Spinal cord (tissue), 10 donors: ENCODE measurements around the gene HPCAL4. TPM values are rescaled to one million over a fixed set of nuclear protein-coding genes. Genes with fewer than 3 reads are reported as not detected.

Experiments used
- DNase-seq, 6 donors: peaks; one replicate each; pipeline versions ENCODE4 v3.0.0 to v3.0.0-alpha.2; 2013 to 2015; ENCODE audit warnings: low spot score in 6 of 6, low read depth in 4 of 6
- H3K27ac ChIP-seq: one replicate; pipeline ENCODE4 v1.5.1; 2013; ENCODE audit warnings: low read depth, low read length, control low read depth
- H3K27me3 ChIP-seq: one replicate; pipeline ENCODE4 v1.6.1; 2013; ENCODE audit warnings: low read length; ENCODE audit not compliant: control insufficient read depth, insufficient read depth
- H3K36me3 ChIP-seq: one replicate; pipeline ENCODE4 v1.6.1; 2013; ENCODE audit warnings: low read length; ENCODE audit not compliant: control insufficient read depth, insufficient read depth
- H3K4me1 ChIP-seq: one replicate; pipeline ENCODE4 v1.6.1; 2013; ENCODE audit warnings: low read length; ENCODE audit not compliant: control insufficient read depth, insufficient read depth
- H3K4me3 ChIP-seq: one replicate; pipeline ENCODE4 v1.5.1; 2013; ENCODE audit warnings: low read depth, low read length, control low read depth
- H3K9me3 ChIP-seq: one replicate; pipeline ENCODE4 v1.6.1; 2013; ENCODE audit warnings: low read length; ENCODE audit not compliant: control insufficient read depth, insufficient read depth
- WGBS: methylation state at CpG from one replicate; pipeline ENCODE4 v1.1.5; 2013; ENCODE audit warnings: missing lambda C conversion rate; ENCODE audit not compliant: insufficient coverage; 5-methylcytosine and 5-hydroxymethylcytosine counted together
- polyA plus RNA-seq, 2 donors: library from polyadenylated mRNA; unstranded; fragments of 120-200 nt; gene quantifications; one replicate each; pipeline ENCODE4 v1.2.1, GENCODE V29; 2013; ENCODE audit not compliant: insufficient read length in 2 of 2
- total RNA-seq, 2 donors: library from RNA; depleted of rRNA in 1 of 2; stranded (reverse); fragments of 120-200 nt in 1 of 2; fragments of >200 nt in 1 of 2; gene quantifications; one replicate each; pipeline versions ENCODE4 v1.2.3 to v1.2.4, GENCODE V29; 2013 to 2014
- donor health status: healthy.

HPCAL4 gene
- total and polyA plus RNA-seq, 4 donors: 19.7 to 68.6 (median 64.9) TPM

- H3K27me3 ChIP-seq: peaks cover 19% of the 10 kb centered on the region
Observed at GRCh38 chr1:39681294-39681693, 9.9 kb downstream of the HPCAL4 start.

DNA sequence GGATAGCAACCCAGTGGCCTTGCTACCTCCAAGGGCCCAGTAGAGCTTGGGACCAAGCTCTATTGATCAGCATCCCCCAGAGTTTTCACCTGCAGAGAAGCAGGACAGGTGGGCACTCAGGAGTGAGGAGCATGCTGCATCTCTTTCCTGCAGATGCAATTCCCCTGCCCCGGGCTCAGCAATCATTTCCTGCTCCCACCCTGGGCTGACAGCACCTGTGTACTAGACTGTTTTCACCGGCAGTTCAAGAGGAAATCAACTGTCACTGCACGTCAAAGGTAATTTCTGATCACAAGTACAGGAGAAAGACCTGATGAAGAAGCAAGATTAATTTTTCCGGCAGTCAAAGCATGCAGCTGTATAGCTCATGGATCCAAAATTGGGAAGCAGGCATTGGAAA is 10.5 kb downstream of the HPCAL4 start:
- no peak overlapping the region for H3K27ac ChIP-seq
- H3K9me3 ChIP-seq: no peaks in the 10 kb centered on the region
- H3K36me3 ChIP-seq: peaks cover 26% of the 10 kb centered on the region
- 93% methylated on average over 4 of the region's 4 CpGs for WGBS
- DNase-seq: no peak
- H3K4me3 ChIP-seq: no peak overlapping the region
- H3K4me1 ChIP-seq: peaks cover 3% of the 10 kb centered on the region
- peaks cover 19% of the 10 kb centered on the region for H3K27me3 ChIP-seq

More at GRCh38 chr1:39681294-39681693, 9.9 kb downstream of the HPCAL4 start:
- H3K4me3 ChIP-seq: no peak overlapping the region
- peaks cover 3% of the 10 kb centered on the region for H3K4me1 ChIP-seq
- H3K36me3 ChIP-seq: peaks cover 26% of the 10 kb centered on the region
- H3K9me3 ChIP-seq: no peaks in the 10 kb centered on the region
- H3K27ac ChIP-seq: no peak overlapping the region
- DNase-seq: no peak
- WGBS: 80% methylated on average over 2 of the region's 3 CpGs

- WGBS: 79% methylated on average over 2 of the region's 2 CpGs
- Histone ChIP-seq H3K9me3 (no peaks in the 10 kb centered on the region), H3K4me1 (peaks cover 6% of the 10 kb centered on the region), H3K36me3 (peaks cover 26% of the 10 kb centered on the region), H3K27ac (no peak overlapping the region), H3K27me3 (peaks cover 16% of the 10 kb centered on the region), H3K4me3 (no peak overlapping the region)
- DNase-seq: no peak
Observed at GRCh38 chr1:39679821-39680220, 11.4 kb downstream of the HPCAL4 start.

GRCh38 chr1:39678889-39679288 is 12.3 kb downstream of the HPCAL4 start:
- H3K27ac ChIP-seq: no peak overlapping the region
- peaks cover 3% of the 10 kb centered on the region for H3K4me1 ChIP-seq
- no peak for DNase-seq
- peaks cover 9% of the 10 kb centered on the region for H3K27me3 ChIP-seq
- H3K4me3 ChIP-seq: no peak overlapping the region
- no peaks in the 10 kb centered on the region for H3K9me3 ChIP-seq
- H3K36me3 ChIP-seq: peaks cover 23% of the 10 kb centered on the region
- no CpG with 5 or more reads among the region's 2 CpGs for WGBS

DNA sequence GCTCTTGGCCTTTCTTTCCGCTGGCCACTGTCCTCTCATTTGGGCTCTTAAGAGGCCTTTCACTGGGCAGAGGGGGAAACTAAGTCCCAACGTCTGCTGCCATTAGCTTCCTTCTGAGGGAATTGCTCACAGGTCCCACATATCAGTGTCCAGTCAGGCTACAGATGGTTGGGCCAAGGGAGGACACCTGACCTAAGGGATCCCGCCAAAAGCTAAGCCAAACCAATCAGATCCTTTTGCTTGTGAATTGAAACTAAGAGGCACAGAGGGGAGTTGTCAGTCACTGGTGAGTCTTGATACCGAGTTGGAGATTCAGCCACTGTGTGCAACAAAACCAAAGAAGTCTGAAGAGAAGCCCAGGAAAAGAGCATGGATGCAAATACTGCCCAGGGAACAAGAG is 13.6 kb downstream of the HPCAL4 start:
- Histone ChIP-seq H3K36me3 (peaks cover 13% of the 10 kb centered on the region), H3K27ac (no peak overlapping the region), H3K4me3 (no peak overlapping the region), H3K27me3 (peaks cover 3% of the 10 kb centered on the region), H3K9me3 (no peaks in the 10 kb centered on the region), H3K4me1 (peaks cover 7% of the 10 kb centered on the region)
- no peak for DNase-seq
- 82% methylated on average over 4 of the region's 4 CpGs for WGBS

GRCh38 chr1:39676948-39677548 is 14.2 kb downstream of the HPCAL4 start:
- peaks cover 8% of the 10 kb centered on the region for H3K27me3 ChIP-seq
- H3K4me3 ChIP-seq: no peak overlapping the region
- H3K4me1 ChIP-seq: peaks cover 12% of the 10 kb centered on the region
- 86% methylated on average over 6 of the region's 6 CpGs for WGBS
- no peak overlapping the region for H3K27ac ChIP-seq
- H3K9me3 ChIP-seq: no peaks in the 10 kb centered on the region
- no peak for DNase-seq
- peaks cover 7% of the 10 kb centered on the region for H3K36me3 ChIP-seq

- DNase-seq: no peak
- H3K9me3 ChIP-seq: no peaks in the 10 kb centered on the region
- peaks cover 4% of the 10 kb centered on the region for H3K36me3 ChIP-seq
- peaks cover 22% of the 10 kb centered on the region for H3K4me1 ChIP-seq
- peaks cover 22% of the 10 kb centered on the region for H3K27me3 ChIP-seq
- H3K4me3 ChIP-seq: no peak overlapping the region
- no peak overlapping the region for H3K27ac ChIP-seq
- WGBS: 100% methylated on average over 1 of the region's 1 CpG
Observed at GRCh38 chr1:39675220-39675619, 16.0 kb downstream of the HPCAL4 start.

DNA sequence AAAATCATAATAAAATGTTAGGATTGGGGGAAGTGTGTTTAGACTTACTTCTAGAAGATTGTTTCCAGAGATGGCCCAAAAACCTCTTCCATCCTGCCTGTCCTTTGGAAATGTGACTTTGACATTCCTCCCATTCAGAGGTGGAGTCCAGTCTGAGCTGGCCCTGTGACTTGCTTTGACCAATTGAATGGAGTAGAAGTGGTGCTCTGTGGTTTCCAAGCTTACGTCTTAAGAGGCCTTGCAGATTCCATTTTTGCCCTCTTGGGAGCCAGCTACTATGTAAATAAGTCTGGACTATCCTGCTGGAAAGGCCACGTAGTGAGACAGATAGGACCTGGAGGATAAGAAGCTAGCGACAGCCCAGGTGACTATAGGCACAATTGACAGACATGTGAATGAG is 18.0 kb downstream of the HPCAL4 start:
- Histone ChIP-seq H3K36me3 (no peaks in the 10 kb centered on the region), H3K9me3 (no peaks in the 10 kb centered on the region), H3K4me1 (peaks cover 24% of the 10 kb centered on the region), H3K4me3 (no peak overlapping the region), H3K27ac (no peak overlapping the region), H3K27me3 (peaks cover 22% of the 10 kb centered on the region)
- WGBS: 85% methylated on average over 3 of the region's 3 CpGs
- no peak for DNase-seq

DNA sequence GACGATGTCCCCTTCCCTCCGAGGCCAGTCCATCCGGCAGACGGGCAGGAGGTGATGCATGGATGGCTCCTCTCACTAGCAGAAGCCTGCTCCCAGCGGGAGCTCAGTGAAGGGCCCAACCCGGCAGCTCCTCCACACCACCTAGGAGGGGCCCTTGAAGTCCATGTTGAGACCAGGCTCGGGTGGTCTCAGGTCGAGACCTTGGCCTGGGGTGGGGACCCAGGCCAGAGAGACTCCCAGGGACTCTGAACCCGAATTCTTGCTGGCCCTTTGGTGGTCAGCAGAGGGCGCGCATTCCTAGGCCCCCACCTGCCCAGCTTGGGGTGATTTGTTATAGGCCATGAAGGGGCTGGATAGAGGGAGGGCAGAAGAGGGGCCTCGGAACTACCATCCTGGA is 18.7 kb downstream of the HPCAL4 start:
- H3K27ac ChIP-seq: no peak overlapping the region
- H3K4me1 ChIP-seq: peaks cover 28% of the 10 kb centered on the region
- H3K9me3 ChIP-seq: no peaks in the 10 kb centered on the region
- DNase-seq: peak in 2 of 6 donors; percentile 22 to 44
- H3K4me3 ChIP-seq: peak overlapping the region; percentile 38
- peaks cover 22% of the 10 kb centered on the region for H3K27me3 ChIP-seq
- no peaks in the 10 kb centered on the region for H3K36me3 ChIP-seq
- 8% methylated on average over 12 of the region's 12 CpGs for WGBS

DNA sequence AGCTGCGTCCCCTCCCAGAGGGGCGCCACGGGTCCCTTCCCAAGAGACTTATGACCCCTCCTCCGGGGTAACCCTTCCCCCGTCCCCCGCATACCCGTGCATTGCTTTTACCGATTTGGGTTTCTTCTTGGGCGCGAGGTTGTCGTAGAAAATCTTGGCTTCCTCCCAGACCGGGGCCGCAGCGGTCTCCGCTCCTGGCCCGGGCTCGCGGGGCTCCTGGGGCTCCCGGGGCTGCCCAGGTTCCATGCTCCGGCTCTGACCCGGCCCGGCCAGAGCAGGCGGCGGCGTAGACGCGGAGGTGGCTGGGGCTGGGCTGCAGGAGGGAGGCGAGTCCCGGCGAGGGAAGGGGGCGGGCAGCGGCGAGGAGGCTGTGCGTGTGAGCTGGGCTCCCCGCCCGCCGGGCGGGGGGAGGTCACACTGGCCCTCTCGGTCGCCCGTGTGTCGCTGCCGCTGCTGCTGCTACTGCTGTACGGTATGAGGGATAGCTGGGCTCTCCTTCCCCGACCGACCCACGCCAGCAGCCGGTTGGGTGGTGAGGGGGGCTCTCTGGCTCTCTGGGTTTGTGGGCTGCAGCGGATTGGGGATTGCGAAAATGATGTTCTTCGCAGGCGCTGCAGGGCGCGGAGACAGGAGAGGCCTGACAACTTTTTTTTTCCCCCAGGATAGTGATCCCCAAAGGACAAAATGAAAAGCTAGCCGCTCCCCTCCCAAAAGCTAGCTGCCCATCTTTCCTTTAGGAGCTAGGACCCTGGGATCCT is 19.3 kb downstream of the HPCAL4 start, which contains the start of gene NT5C1A:
TSS of gene NT5C1A (minus strand) at position 315 of the 758 bp plus-strand sequence. CDS start at position 246, 69 bp downstream.
- peak in 2 of 6 donors; percentile 57 to 66 for DNase-seq
- peaks cover 28% of the 10 kb centered on the region for H3K4me1 ChIP-seq
- H3K27ac ChIP-seq: no peak within 1 kb of the TSS
- H3K36me3 ChIP-seq: no peaks in the 10 kb centered on the region
- H3K9me3 ChIP-seq: no peaks in the 10 kb centered on the region
- peak within 1 kb of the TSS; percentile 38 for H3K4me3 ChIP-seq
- peaks cover 22% of the 10 kb centered on the region for H3K27me3 ChIP-seq
- under 1% methylated on average over 51 of the region's 55 CpGs for WGBS
